Amniotic stem cell (primary cell): ENCODE results near the gene ANO2.
A peak's percentile ranks its signal among the peaks of the same experiment; 100 is the strongest.
"Not testable (repeated sequence)": the region's sequence is repeated elsewhere in the genome, so short reads cannot be mapped to it uniquely, and the experiment has no call there.

ENCODE experiments used
- DNase-seq: peaks from one replicate; lab custom pipeline; 2025; lab: John Stamatoyannopoulos, UW

ANO2 gene

DNA sequence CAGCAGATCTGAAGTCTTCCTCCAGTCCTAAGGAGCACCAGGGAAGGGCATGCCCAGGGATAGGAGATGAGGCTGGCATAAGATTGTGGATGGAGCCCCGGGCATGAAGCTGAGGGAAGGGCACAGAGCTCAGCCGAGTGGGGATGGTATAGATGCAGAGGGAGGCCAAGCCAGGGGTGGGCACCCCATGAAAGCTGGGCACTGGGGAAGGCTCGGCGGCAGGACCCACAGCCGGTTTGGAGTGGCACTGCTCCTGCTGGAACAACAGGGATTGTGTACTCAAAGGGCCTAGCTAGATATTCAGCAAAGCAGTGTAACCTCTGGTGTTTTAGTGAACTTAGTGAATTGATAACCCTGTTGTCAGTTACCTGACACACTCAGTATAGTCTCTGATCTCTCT is 396.0 kb downstream of the ANO2 start:
- no peak for DNase-seq

DNA sequence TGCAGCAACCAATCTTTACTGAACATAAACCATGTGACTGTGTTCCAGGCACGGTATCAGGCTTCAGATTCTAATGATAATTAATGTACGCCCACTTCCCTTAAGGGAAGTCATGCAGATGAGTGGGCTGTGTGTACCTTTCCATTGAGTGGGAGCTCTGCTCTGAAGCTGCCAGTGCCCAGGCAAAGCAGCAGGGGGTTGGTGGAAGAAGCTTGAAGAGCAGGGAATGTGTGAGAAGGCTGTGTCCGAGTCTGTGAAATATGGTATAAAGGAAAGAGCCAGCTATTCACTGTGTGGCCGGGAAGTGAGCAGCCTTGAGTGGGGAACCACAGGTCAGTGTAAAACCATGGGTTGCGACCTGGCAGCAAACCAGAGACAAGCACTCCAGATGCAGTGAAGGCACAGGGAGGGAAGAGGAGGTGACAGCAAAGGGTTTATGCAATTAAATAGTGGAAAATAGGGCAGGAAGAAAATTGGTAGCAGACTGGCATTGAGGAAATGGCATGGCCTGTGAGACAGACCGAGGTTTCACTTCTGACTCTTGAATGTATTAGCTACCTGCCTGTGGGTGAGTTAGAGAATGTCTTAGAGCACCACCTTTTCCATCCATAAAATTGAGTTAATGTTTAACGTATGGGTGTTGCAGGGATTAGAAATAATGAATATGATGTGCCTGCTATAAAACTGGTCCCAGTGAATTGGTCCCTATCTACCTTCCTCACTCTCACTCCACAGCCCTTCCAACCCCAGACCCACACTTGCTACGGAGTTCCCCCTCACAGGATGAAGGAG is 396.7 kb downstream of the ANO2 start:
- no peak for DNase-seq

DNA sequence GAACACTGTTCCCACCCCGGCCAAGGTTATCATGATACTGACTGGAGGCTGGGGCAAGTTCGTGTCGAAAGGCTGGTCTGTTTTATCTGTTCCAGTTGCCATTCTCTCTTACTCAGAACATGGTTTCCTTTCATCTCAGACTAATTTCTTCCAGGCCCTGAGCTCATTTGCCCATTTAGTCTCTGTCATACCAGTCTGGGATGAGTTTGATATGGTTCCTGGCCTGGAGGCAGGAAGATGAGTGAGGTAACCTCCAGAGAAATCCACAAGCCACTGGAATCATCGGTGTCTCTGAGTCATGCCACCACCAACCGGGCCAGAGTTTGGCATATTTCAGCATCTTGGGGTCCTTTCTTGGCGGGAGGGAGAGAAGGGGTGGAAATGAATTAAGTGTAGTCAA is 398.4 kb downstream of the ANO2 start:
- DNase-seq: peak; percentile 20

DNA sequence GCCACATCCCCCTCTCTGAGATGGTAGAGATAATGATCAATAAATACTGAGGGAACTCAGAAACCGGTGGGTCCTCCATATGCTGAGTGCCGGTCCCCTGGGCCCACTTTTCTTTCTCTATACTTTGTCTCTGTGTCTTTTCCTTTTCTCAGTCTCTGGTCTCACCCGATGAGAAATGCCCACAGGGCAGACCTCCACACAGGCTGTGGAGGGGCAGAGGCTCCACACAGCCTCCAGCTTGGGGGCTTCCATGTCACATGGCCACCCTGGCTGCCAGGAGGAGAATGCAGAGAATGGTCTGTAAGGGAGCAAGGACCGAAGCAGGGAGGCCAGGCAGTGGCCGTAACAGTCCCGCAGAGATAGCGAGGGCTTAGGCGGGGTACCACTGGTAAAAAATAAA is 407.3 kb downstream of the ANO2 start:
- DNase-seq: no peak

- DNase-seq: not testable (repeated sequence)
These were observed 407.9 kb downstream of the ANO2 start for GRCh38 chr12:5537026-5537615.

DNA sequence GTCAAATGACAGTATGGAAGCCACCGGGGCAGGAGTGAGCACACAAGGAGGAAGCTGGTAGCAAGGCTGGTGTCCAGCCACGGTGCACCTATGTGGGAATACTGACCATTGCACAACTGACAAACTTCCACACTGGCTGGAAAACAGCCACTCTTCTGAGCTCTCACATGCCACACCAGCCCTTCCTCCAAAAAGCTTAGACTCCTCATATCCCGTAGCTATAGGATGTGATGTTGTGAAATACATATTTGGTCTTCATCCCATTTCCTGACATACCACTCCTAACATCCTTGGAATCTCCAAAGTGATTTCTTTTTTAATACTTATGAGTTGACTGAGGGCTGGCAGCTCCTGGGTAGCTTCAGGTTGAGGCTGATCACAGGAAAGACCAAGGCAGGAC is 409.5 kb downstream of the ANO2 start:
- DNase-seq: no peak

- DNase-seq: no peak
These were observed 410.4 kb downstream of the ANO2 start for GRCh38 chr12:5534426-5535199.

DNA sequence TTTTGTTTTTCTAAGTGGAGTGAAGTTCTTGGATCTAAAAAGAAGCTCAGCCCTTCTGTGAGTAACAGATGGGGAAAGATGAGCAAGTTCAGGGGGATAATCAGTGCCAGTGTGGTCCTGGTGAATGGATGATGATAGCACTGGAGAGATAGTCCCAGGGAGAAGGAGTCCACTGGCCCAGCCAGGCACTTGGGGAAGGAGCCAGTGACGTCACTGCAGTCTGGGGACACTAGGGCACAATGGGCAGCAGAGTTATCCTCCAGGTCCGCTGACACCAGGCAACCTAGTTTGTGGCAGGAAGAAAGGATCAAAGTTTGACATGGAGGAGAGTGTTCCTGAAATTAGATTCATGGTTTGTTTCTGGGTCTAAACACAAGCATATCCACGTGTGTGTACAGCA is 411.7 kb downstream of the ANO2 start:
- no peak for DNase-seq

DNA sequence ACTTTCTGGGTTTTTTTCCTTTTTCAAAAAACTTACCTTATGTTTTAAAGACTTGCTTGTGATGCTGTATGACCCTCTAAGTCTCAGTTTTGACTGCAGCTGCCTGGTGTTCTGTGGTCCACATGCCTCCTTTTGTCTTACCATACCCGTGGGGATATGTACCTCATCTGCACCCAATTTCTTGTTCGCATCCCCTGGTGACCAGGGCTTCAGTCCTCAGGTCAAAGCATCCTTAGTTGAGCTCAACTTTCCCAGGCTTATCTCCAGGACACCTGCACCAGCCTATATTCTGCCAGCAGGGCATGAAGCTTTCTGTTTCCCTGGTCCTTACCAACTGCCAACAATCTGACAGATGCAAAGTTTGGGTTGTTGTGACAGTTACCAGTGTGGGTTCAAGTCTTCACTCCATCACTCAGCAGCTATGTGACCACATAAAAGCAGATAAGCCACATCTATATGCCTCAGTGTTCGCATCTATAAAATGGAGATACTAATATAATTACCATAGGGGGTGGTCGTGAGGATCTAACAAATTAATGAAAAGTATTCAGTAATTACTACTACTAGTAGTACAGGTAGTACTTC is 419.2 kb downstream of the ANO2 start:
- no peak for DNase-seq

DNA sequence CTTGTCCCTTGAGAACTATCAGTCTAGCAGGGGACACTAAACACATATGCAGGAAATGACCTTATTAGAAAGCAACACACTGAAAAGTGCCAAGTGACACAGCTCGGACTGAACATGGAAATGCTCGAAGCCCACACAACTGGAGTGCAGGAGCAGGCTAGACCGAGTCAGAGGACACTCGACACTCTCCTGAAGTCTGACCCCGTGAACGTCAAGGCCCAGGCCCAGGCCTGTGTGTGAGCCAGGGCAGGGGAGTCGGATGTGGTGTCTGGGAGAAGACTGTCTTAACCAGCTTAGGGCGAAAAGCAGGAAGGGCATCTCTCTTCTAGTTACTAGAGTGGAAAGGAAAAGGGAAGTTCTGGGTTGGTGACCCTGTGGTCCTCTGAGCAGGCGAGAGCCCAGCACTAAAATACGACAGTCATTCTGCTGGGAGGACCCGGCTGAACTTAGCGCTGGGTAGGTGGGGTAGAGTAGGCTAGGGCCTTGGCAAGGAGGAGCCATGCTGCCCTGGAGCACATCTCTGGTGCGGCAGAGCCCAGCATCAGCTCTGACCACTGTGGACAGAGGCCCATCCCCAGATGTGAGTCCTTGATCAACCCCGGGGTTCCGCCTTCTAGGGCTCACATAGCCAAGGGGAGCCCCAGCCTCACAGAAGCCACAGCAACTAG is 420.2 kb downstream of the ANO2 start:
- no peak for DNase-seq

DNA sequence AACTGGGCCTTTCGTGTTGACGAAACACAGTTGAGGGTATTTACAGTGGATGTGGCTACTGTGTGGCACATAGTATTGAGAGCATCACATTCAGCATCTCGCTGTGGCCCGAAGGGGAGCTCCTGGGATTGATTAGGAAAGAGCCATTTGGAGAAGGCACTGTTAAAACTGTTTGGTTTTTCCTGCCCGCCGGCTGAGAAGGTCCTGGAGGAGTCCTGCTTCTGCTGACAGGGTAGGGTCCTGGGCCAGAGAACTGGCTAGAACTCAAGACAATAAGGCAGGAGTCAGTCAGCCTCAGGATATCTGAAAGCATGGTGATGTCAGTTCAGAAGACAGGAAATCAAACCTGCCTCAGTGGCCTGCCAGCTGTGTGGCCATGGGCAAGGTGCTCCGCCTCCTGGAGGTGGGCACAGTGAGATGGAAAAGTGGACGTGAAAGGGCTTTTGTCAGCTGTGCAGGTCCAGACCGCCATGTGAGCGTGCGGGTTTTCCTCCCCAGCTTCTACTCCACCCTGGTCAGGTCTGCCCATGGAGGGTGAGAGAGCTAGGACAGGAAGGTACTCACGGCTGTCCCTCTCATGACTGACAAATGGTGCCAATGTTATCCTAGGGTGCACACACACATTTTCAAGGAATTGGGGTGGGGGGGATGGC is 420.8 kb downstream of the ANO2 start:
- DNase-seq: no peak

DNA sequence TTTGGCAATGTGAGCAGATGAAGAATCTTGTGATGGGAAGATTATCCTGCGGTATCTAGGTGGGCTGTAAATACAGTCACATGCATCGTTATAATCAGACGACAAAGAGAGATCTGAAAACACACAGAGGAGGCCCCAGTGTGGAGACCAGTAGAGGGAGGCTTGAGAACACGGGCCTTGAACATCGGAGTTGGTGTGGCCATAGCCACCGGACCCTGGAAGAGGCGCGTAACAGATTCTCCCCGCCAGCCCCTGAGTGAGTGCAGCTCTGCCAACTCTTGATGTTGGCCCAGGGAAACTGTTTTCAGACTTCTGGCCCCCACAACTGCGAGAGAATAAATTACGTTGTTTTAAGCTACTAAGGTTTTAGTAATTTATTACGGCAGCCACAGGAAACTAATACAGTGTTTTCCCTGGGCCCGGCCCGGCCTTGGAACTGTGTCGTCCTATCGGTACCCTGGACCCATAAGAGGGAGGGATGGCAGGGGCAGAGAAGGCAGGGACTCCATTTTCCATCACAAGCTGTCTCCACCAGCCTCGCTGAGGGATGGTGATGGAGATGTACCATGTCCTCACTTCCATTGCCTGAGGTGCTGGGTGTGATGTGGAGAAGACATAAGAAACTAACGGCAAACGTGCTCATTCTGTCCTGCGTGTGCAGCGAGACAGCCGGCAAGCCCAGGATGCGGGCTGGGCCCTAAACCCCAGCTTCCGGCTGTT is 421.5 kb downstream of the ANO2 start:
- no peak for DNase-seq

DNA sequence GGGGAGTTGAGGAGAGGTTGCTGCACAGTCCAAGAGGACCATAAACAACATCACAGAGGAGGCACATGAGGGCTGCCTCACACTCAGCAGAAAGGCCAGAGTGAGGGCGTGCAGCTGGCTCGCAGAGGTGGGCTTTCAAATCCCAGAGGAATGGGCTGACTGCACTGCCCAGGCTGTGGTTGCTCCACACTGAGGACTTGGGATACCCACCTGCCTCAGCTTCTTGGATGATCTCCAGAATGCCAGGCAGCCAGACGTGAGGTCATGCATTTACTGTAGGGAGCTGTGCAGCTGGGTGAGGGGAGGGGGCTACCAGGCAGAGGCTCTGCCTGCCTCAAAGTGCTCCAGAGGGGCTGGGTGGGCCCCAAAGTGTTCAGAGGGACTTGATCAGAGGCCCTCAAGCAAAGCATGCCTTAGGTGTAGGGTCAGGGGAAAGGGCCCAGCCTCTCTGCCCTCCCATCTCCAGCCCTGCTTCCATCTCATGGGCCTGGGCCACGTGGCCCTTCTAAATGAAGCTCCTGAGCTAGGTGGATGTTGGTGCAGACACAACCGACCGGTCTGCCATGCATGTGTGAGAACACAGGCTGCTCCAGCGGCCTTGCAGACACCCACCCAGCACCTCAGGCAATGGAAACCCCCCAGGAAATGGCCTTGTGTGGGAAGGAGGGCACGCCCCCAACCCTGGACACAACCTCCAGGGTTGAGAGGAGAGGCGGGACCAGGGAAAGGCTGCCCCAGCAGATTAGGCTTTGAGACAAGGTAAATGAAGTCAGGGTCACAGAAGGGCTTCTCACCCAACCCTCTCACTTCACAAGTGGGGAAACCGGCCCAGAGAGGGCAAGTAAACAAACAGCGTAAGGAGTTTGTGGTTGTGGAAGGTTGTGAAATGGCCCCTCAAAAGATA is 422.4 kb downstream of the ANO2 start:
- no peak for DNase-seq

- DNase-seq: no peak
These were observed 423.4 kb downstream of the ANO2 start for GRCh38 chr12:5521456-5522325.

DNA sequence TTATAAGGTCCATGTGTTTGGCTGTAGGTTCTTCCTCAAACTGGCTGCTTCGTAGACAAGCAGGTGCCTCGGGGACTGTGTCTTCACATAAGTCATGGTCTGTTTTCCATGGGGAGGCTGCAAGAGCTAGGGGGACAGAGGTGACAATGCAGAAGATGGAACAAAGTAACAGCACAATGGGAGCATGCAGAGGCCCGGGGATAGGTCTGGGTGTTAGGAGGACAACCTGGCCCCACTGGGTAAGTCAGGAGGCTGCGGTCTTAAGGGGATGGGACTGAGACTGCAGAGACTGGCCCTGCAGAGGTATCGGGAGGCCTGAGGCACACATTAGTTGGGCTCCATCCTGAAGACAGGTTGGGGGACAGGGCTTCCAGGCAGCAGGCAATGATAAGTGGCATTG is 424.2 kb downstream of the ANO2 start:
- no peak for DNase-seq

DNA sequence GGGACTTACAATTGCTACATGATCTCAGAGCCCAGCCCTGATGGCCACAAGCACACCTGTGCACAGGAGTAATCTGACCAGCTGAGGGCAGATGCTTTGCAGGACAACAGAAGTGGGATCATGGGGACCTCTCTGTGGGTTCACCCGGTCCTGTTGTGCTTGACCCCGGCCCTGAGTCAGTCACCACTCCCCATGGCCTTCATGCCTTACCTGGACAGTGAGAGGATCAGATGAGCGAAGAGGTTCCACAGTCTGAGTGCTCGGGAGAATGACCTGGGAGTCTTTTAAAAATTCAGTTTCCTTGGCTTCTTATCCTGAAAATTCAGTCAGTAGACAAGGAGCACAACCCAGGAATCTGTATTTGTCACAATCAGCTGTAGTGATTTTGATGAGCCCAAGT is 425.0 kb downstream of the ANO2 start:
- DNase-seq: no peak

DNA sequence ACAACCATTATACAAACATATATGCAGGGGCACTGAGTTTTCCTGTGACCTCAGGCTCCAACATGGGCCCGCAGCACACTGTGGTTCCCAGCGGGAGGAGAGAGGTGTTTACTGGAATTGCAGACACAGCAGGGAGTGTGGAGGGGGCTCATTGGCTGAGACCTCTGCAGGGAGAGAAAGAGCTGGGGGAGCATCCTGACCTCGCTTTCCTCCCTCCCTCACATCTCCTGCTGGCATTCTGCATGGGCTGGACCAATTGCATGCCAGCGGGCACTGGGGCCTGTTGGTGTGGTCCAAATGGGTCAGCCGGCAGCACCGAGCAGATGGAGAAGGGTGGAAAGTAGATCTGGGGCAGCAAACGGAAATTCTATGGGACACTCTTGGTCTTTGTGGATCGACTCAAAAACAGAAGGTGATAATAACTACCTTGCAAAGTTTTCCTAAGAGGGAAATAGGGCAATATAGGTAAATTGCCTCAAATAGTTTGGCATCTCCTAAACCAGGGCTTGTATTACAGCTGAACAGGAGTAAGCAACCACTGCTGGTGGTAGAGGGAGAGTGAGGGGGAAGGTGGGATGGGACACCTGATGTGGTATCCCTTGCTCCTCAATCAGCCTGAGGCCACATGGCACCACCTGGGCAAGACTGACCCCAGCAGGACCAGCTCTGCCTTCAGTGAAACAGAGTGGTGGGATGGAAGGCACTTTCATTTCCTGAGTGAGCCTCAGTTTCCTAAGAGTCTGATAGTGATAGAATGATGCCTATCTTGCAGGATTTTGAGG is 426.3 kb downstream of the ANO2 start:
- no peak for DNase-seq
